MG63 (cell line): ENCODE results near the gene AAK1. TPM values are rescaled to one million over a fixed set of nuclear protein-coding genes. Genes with fewer than 3 reads are reported as not detected.
"Not testable (repeated sequence)": the region's sequence is repeated elsewhere in the genome, so short reads cannot be mapped to it uniquely, and the experiment has no call there.

Source experiments
- DNase-seq: peaks from one replicate; pipeline ENCODE4 v3.0.0-alpha.2; 2020
- H3K27me3 ChIP-seq: fragments of 250-450 bp; sonication (Bioruptor Pico); 2 replicates; pipeline ENCODE4 v1.5.1; 2020; ENCODE audit warnings: mild to moderate bottlenecking, moderate library complexity
- H3K36me3 ChIP-seq: fragments of 250-450 bp; sonication (Bioruptor Pico); 2 replicates; pipeline ENCODE4 v1.5.1; 2020; ENCODE audit warnings: mild to moderate bottlenecking, moderate library complexity
- H3K4me3 ChIP-seq: fragments of 250-450 bp; sonication (Bioruptor Pico); 2 replicates; pipeline ENCODE4 v1.5.1; 2020; ENCODE audit warnings: mild to moderate bottlenecking, moderate library complexity
- H3K9me3 ChIP-seq: fragments of 250-450 bp; sonication (Bioruptor Pico); 2 replicates; pipeline ENCODE4 v1.5.1; 2020; ENCODE audit warnings: mild to moderate bottlenecking, moderate library complexity
- total RNA-seq: library from RNA; depleted of rRNA; stranded (reverse); fragments of >200 nt; shearing (Covaris generic); gene quantifications from 2 replicates; pipeline ENCODE4 v1.2.3, GENCODE V29; 2014; ENCODE audit warnings: low replicate concordance

The AAK1 gene
- total RNA-seq, 1 experiment from 2014 or later = 9.4 TPM

GRCh38 chr2:69554568-69554967 is 89.0 kb downstream of the AAK1 start:
- Histone ChIP-seq H3K9me3 (no peaks in the 10 kb centered on the region), H3K27me3 (no peaks in the 10 kb centered on the region), H3K4me3 (no peak overlapping the region), H3K36me3 (peaks cover 13% of the 10 kb centered on the region)
- no peak for DNase-seq

GRCh38 chr2:69553991-69554390 is 89.5 kb downstream of the AAK1 start:
- DNase-seq = no peak
- H3K36me3 ChIP-seq = peaks cover 13% of the 10 kb centered on the region

GRCh38 chr2:69550511-69550910 is 93.0 kb downstream of the AAK1 start:
- H3K27me3 ChIP-seq, H3K9me3 ChIP-seq, H3K36me3 ChIP-seq, DNase-seq, H3K4me3 ChIP-seq: not testable (repeated sequence)

More at GRCh38 chr2:69553991-69554390, 89.5 kb downstream of the AAK1 start:
- Histone ChIP-seq H3K9me3 (no peaks in the 10 kb centered on the region), H3K27me3 (no peaks in the 10 kb centered on the region), H3K4me3 (no peak overlapping the region)

GRCh38 chr2:69549421-69549820 is 94.1 kb downstream of the AAK1 start:
- Histone ChIP-seq H3K36me3 (peaks cover 4% of the 10 kb centered on the region; the same call in 1 of the 2 replicates), H3K27me3 (no peaks in the 10 kb centered on the region), H3K4me3 (no peak overlapping the region), H3K9me3 (no peaks in the 10 kb centered on the region)
- DNase-seq = no peak

- Histone ChIP-seq H3K27me3 (no peaks in the 10 kb centered on the region), H3K4me3 (no peak overlapping the region), H3K36me3 (peaks cover 11% of the 10 kb centered on the region), H3K9me3 (no peaks in the 10 kb centered on the region)
- DNase-seq = no peak
These were observed 95.4 kb downstream of the AAK1 start for GRCh38 chr2:69547984-69548715.

GRCh38 chr2:69546646-69547045 is 96.9 kb downstream of the AAK1 start:
- DNase-seq = no peak
- Histone ChIP-seq H3K27me3 (no peaks in the 10 kb centered on the region), H3K36me3 (peaks cover 18% of the 10 kb centered on the region), H3K9me3 (no peaks in the 10 kb centered on the region), H3K4me3 (no peak overlapping the region)

- H3K4me3 ChIP-seq = no peak overlapping the region
- peaks cover 20% of the 10 kb centered on the region for H3K36me3 ChIP-seq
- DNase-seq = no peak
- no peaks in the 10 kb centered on the region for H3K27me3 ChIP-seq
- no peaks in the 10 kb centered on the region for H3K9me3 ChIP-seq
These were observed 98.0 kb downstream of the AAK1 start for GRCh38 chr2:69545477-69545932.

- Histone ChIP-seq H3K9me3 (no peaks in the 10 kb centered on the region), H3K36me3 (peaks cover 20% of the 10 kb centered on the region), H3K27me3 (no peaks in the 10 kb centered on the region), H3K4me3 (no peak overlapping the region)
- DNase-seq = no peak
These were observed 98.6 kb downstream of the AAK1 start for GRCh38 chr2:69544951-69545350.

GRCh38 chr2:69539549-69539908 is 104.0 kb downstream of the AAK1 start:
- no peak overlapping the region for H3K4me3 ChIP-seq
- no peaks in the 10 kb centered on the region for H3K27me3 ChIP-seq
- no peak for DNase-seq
- H3K9me3 ChIP-seq = no peaks in the 10 kb centered on the region
- peaks cover 20% of the 10 kb centered on the region for H3K36me3 ChIP-seq

- Histone ChIP-seq H3K9me3 (no peaks in the 10 kb centered on the region), H3K4me3 (no peak overlapping the region), H3K36me3 (peaks cover 19% of the 10 kb centered on the region), H3K27me3 (no peaks in the 10 kb centered on the region)
- peak; percentile 13 for DNase-seq
These were observed 104.5 kb downstream of the AAK1 start for GRCh38 chr2:69538872-69539548.

- Histone ChIP-seq H3K27me3 (no peaks in the 10 kb centered on the region), H3K9me3 (no peaks in the 10 kb centered on the region), H3K36me3 (peaks cover 22% of the 10 kb centered on the region), H3K4me3 (no peak overlapping the region)
- DNase-seq = no peak
These were observed 105.3 kb downstream of the AAK1 start for GRCh38 chr2:69538249-69538648.

GRCh38 chr2:69535817-69536241 is 107.7 kb downstream of the AAK1 start:
- Histone ChIP-seq H3K27me3 (no peaks in the 10 kb centered on the region), H3K36me3 (peaks cover 10% of the 10 kb centered on the region; the same call in 1 of the 2 replicates), H3K4me3 (no peak overlapping the region), H3K9me3 (no peaks in the 10 kb centered on the region)
- no peak for DNase-seq

GRCh38 chr2:69531186-69531585 is 112.4 kb downstream of the AAK1 start:
- Histone ChIP-seq H3K4me3 (no peak overlapping the region), H3K27me3 (no peaks in the 10 kb centered on the region), H3K9me3 (no peaks in the 10 kb centered on the region), H3K36me3 (peaks cover 14% of the 10 kb centered on the region)
- DNase-seq = no peak

GRCh38 chr2:69529480-69529879 is 114.1 kb downstream of the AAK1 start:
- H3K4me3 ChIP-seq = no peak overlapping the region
- no peaks in the 10 kb centered on the region for H3K9me3 ChIP-seq
- no peaks in the 10 kb centered on the region for H3K27me3 ChIP-seq
- peaks cover 20% of the 10 kb centered on the region for H3K36me3 ChIP-seq
- no peak for DNase-seq

GRCh38 chr2:69525261-69525660 is 118.3 kb downstream of the AAK1 start:
- DNase-seq = no peak
- Histone ChIP-seq H3K36me3 (peaks cover 24% of the 10 kb centered on the region), H3K4me3 (no peak overlapping the region), H3K27me3 (no peaks in the 10 kb centered on the region), H3K9me3 (no peaks in the 10 kb centered on the region)

- Histone ChIP-seq H3K36me3 (peaks cover 24% of the 10 kb centered on the region), H3K27me3 (no peaks in the 10 kb centered on the region), H3K4me3 (no peak overlapping the region), H3K9me3 (no peaks in the 10 kb centered on the region)
- DNase-seq = no peak
These were observed 118.7 kb downstream of the AAK1 start for GRCh38 chr2:69524799-69525198.

GRCh38 chr2:69521747-69522146 is 121.8 kb downstream of the AAK1 start:
- Histone ChIP-seq H3K27me3 (no peaks in the 10 kb centered on the region), H3K9me3 (no peaks in the 10 kb centered on the region), H3K4me3 (no peak overlapping the region), H3K36me3 (peaks cover 27% of the 10 kb centered on the region)
- no peak for DNase-seq

GRCh38 chr2:69518841-69519240 is 124.7 kb downstream of the AAK1 start:
- Histone ChIP-seq H3K4me3 (no peak overlapping the region), H3K27me3 (no peaks in the 10 kb centered on the region), H3K36me3 (peaks cover 29% of the 10 kb centered on the region), H3K9me3 (no peaks in the 10 kb centered on the region)
- DNase-seq = no peak
